Measurements from ENCODE around the gene MGARP.
"Not testable (repeated sequence)": the region's sequence is repeated elsewhere in the genome, so short reads cannot be mapped to it uniquely, and the experiment has no call there.

Gene MGARP

DNA sequence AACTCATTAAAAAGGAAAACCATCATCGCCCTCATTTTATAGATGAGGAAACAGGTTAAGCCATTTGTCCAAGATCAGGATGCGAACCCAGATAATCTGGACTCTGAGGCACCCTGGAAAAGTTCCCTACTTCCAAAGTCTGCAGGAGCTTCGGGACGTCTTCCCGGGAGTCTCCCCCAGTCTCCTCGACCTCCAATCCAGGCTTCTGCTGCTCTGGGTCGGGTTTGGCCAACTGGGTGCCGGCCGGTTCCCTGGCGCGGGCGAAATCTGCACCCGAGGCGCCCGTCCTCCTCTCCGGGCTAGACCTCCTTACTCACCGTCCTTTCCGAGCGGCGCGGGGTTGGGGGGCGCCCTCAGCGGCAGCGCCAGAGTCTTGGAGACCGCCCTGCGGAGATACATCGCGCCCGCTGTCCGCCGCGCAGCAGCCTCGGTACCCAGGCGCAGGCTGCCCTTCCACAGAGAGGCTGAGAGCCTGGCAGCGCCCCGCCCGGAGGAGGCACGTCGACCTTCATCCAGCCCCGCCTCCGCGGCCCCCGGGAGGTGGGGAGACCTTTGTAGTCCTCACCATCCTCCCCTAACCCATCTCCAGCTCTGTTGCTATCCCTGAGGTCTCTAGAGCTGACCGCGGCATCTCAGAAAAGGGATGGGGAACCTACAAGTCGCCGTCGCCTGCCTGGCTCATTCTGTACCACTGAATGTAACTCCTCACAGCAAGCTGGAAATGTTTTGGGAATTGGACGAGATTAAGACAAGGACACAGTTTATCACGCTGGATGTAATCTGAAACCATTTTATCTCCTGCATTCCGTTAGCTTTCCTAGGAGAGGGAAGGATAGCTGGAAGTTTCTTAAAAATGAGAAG is at the start of gene MGARP:
Gene MGARP, minus strand, starts transcription at position 466 of the 861 bp plus-strand sequence. Its CDS starts 67 bp downstream, at position 399.
- intact Hi-C loops (cut with DNase I): no loop called here
- DNase-seq: peak in 39 of 42 donors; percentile 19 to 73 (median 43)

DNA sequence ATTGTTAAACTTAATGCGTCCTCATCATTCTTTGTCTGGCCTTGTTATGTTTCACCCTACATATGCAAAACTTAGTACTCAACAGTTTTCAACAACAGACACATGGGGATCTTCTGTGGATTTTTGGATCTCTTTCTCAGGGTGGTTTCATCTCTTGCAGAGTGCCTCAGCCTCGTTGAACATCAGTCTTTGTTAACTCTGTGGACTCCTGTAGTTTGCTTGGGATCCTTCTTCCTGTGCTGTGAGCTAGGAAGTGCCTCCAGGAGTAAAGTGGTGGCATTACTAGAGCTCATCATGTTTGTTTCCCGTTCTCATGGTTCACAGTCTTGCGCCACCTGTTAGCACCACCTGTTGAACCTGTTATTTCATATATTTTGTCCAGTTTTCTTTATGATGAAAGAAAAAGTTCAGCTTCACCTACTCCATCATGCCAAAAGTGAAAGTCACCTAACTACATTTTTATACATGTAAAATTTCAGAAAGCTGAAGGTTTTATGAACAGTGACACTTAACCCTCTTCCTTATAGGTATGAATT is 49.7 kb upstream of the MGARP start:
- no peak for DNase-seq
- intact Hi-C loops (cut with DNase I): no loop called here

DNA sequence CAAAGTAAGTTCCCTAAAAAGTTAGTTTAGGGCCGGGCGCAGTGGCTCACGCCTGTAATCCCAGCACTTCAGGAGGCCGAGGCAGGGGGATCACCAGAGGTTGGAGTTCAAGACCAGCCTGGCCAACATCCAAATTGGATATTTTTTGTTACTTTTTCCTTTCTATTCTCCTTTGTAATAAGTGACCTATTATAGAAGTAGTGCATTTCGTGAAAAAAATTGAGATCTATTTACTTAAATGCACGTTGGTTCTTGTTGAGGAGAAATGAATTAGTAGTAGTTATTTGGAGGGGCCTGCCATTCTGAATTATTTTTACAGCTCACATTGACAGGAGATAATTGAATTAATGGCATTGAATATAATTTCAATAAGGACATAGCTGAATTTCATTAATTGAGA is 44.6 kb upstream of the MGARP start:
- intact Hi-C loops (cut with DNase I): no loop called here
- DNase-seq: no peak

DNA sequence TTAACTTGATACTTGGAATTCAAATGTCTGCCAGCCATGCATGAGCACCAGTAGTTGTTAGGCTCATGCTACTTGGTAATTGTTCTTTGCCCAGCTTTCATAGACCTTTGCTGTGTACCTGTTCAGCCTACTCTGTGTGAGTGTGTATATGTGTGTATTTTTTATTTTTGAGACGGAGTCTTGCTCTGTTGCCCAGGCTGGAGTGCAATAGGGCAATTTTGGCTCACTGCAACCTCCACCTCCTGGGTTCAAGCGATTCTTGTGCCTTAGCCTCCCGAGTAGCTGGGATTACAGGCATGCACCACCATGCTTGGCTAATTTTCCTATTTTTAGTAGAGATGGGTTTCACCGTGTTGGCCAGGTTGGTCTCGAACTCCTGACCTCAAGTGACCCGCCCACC is 42.5 kb upstream of the MGARP start:
- intact Hi-C loops (cut with DNase I); DNase-seq: not testable (repeated sequence)

DNA sequence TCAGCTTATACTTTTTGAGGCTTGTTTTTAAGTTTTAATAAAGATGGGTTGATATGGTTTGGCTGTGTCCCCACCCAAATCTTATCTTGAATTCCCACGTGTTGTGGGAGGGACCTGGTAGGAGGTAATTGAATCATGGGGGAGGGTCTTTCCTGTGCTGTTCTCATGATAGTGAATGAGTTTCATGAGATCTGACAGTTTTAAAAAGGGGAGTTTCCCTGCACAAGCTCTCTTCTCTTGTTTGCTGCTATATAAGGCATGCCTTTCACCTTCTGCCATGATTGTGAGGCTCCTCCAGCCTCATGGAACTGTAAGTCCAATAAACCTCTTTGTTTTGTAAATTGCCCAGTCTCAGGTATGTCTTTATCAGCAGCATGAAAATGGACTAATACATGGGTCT is 42.0 kb upstream of the MGARP start:
- intact Hi-C loops (cut with DNase I); DNase-seq: not testable (repeated sequence)

DNA sequence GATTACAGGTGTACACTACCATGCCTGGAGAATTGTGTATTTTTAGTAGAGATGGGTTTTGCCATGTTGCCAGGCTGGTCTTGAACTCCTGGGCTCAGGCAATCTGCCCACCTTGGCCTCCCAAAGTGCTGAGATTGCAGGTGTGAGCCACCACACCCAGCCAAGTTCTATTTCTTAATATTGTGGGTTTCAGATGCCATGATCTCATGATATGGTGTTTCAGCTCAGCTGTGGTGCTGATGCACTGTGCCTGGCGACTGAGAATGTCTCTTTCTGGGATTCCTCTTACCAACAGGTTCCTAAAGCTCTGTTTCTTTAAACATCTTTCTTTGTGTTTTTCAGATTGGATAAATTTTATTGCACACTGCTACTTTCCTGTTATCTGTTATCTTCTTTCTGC is 39.5 kb upstream of the MGARP start:
- intact Hi-C loops (cut with DNase I): no loop called here
- no peak for DNase-seq

DNA sequence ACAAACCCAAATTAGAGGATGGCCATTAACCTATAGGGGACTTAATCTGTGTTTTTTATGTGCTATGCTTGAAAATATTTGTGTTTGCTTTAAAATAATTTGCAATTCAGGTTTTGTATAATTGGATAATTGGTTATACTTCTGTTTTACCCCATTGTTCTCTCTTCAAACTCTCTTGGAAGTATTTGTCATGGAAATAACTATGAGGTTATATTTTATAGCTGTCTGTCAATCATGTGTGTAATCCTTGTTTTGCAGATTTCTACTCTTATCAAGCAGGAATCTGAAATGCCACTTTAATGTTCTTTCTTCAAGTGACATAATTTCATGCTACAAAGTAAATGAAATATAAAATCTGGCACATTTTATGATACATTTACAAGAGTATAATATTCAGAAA is 37.6 kb upstream of the MGARP start:
- no peak for DNase-seq
- intact Hi-C loops (cut with DNase I): no loop called here

DNA sequence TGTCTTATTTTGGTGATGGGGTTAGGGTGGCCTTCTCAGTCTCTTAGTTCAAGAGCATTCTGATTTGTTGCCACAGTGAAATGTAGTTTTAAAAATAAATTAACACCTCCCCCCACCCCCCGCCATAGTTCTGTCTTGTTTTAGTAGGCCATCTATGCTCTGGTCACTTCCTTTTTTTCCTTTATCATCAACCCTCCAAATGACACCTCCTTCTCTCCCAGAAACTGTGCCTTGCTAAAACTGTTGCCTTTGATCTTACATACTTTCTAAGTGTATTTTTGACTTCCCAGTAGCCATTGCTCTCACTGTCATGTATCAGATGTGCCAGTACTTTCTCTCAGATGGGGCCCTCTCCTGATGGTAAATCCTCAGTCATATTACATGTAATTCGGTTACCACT is 36.7 kb upstream of the MGARP start:
- intact Hi-C loops (cut with DNase I): no loop called here
- DNase-seq: no peak

DNA sequence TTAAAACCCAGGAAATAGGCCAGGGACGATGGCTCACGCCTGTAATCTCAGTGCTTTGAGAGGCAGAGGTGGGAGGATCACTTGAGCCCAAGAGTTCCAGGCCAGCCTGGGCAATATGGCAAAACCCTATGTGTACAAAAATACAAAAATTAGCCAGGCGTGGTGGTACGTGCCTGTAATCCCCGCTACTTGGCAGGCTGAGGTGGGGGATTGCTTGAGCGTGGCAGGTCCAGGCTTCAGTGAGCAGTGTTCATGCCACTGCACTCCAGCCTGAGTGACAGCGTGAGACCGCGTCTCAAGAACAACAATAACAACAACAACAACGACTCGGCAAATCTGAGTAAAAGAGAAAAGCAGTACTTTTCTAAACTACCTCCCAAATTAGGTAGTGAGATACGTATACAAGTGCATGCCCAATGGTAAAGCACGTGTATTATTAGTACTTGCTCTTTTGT is 35.2 kb upstream of the MGARP start:
- intact Hi-C loops (cut with DNase I): no loop called here
- no peak for DNase-seq

DNA sequence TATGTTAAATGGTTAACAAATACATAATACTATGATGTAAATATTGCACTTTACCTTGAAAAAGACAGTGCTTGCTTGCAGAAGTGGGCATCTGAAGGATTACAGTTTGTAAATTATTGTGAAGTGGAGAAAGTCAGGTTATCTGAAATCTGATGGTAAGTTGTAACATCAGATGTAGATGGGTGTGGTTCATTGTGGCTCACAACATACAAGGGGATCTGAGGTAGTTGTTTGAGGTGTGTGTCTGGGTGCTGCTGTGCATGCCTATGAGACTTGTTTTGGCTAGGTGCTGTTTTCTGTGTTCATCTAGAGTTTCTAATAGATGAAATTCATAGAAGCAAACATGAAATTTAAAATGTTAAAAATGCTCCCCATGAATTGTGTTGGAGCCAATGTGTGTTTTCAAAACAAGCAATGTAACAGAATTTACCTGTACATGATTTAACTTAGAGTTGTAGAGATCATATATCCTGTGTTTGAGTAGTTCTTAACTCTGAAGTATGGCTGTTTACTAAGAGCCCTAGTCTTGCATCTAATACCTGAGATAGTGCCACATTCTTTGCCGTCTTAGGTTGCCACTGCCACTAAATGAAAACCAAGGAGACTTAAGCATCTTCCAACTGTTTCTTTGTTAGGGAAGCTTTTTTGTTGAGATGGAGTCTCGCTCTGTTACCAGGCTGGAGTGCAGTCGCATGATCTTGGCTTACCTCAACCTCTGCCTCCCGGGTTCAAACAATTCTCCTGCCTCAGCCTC is 34.2 kb upstream of the MGARP start:
- no peak for DNase-seq
- intact Hi-C loops (cut with DNase I): no loop called here

DNA sequence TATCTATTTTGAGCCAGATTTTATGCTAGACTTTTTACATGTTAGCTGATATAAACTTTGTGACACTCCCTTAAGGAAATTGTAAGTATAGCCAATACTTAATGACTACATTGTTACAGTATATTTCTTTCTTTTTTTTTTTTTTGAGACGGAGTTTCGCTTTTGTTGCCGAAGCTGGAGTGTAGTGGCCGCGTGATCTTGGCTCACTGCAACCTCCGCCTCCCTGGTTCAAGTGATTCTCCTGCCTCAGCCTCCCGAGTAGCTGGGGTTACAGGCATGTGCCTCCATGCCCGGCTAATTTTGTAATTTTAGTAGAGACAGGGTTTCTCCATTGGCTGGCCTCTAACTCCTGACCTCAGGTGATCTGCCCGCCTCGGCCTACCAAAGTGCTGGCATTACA is 33.4 kb upstream of the MGARP start:
- intact Hi-C loops (cut with DNase I); DNase-seq: not testable (repeated sequence)

DNA sequence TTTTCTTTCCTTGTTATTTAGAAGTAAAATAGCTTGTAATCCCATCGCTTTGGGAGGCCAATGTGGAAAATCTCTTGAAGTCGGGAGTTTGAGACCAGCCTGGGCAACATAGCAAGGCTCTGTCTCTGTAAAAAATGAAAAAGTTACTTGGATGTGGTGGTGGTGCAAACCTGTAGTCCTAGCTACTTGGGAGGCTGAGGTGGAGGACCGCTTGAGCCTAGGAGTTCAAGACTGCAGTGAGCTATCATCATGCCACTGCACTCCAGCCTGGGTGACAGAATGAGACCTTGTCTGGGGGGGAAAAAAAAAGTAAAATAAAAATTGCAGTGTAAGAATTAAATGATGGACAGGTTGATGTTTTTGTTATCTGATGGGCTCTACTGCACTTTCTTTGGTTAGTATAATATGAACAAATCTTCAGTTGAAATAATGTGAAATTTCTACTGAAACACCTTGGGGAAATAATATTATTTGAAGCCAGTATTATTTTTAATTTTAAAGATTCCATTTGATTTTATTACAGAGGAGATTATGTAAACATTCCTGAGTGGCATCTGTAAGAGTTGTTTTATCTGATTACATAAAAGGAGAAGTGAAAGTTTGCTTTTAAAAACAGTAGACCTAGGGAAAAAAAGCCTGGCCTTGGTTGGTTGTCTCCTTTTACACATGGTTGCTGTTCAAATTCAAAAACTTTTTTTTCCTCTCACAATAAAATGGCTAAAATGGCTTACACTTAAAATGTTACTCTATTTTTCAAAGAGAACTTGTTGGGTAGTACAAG is 32.7 kb upstream of the MGARP start:
- intact Hi-C loops (cut with DNase I): no loop called here

DNA sequence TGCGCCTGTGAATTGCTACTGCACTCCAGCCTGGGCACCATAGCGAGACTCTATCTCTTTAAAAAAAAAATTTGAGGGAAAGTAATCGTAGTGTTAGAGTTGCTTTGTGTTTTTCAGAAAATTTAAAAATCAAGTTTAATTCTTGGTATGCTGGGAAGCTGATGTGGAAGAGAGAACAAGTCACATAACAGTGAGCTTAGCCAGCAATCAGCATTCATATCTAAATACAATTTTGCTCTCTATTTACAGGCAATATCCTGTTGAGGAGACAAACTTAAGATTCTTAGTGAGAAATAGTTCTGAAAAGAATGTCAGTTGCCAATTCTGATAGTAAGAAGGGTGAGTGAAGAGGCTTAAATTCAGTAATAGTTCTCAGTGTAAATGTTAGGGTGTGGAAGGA is 31.9 kb upstream of the MGARP start:
- intact Hi-C loops (cut with DNase I): no loop called here
- DNase-seq: no peak

More for the DNA sequence above, 32.7 kb upstream of the MGARP start:
- DNase-seq: no peak

DNA sequence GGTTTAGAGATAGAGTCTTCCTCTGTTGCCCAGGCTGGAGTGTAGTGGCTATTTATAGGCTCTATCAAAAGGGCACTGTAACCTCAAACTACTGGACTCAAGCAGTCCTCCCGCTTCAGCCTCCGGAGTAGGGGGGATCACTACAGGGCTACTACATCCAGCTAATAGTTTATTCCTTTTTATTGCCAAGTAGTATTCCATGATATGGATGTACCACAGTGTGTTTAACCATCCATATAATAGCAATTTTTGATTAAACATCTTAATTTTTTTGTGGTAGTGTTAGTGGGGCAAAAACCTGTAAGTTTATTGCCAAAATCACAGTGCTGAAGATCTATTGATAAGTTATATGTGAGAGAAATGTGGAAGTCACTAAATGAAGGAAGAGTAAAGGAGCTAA is 24.9 kb upstream of the MGARP start:
- intact Hi-C loops (cut with DNase I): loop anchor here (5.0 kb wide), 1 partner anchor 223 kb away; no protein-coding TSS in a partner anchor
- DNase-seq: no peak

DNA sequence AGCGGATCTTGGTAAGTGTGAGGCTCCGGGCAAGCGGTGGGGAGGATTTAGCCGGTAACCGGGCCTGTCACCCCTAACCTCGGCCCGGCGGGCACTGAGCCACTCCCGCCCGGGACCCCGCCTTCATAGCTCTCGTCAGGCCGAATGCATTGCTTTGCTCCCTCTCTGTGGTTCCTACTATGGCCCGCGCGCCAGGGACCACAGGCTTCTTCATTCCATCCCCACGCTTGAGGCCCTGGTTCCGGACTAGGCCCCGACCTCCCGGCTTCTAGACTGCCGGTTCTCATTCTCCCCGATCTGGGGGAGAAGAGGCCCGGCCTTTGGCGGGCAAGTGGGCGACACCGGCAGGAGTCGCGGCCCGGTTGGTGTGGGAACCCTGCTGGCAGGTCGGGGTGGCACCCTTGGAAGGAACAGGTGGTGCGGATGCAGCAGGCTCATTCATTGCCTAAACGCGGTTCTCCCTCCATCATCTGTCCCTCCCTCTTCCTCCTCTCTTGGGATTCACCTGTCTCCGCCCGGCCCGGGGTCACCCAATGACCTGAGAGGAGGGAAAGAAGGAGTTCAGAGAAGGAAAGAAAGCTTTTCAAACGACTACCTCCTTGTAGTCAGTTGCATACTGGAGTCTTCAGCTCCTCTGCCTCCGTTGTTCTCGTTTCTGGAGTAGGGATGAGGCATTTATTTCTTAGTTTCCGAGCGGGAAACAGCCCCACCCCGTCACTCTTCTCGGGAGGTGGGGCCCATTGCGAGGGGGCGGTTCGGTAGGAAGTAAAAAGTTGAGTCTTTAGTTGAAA is 22.0 kb upstream of the MGARP start, which contains the start of gene NDUFC1:
Gene NDUFC1, minus strand, starts transcription at position 657 of the 791 bp plus-strand sequence. CDS start 6,679 bp downstream, outside the sequence.
- DNase-seq: peak in 41 of 42 donors; percentile 31 to 79 (median 56)
- intact Hi-C loops (cut with DNase I): loop anchor here (1.0 to 5.0 kb wide), 2 partner anchors 125 to 220 kb away; partner anchors contain the start of gene ELF2

DNA sequence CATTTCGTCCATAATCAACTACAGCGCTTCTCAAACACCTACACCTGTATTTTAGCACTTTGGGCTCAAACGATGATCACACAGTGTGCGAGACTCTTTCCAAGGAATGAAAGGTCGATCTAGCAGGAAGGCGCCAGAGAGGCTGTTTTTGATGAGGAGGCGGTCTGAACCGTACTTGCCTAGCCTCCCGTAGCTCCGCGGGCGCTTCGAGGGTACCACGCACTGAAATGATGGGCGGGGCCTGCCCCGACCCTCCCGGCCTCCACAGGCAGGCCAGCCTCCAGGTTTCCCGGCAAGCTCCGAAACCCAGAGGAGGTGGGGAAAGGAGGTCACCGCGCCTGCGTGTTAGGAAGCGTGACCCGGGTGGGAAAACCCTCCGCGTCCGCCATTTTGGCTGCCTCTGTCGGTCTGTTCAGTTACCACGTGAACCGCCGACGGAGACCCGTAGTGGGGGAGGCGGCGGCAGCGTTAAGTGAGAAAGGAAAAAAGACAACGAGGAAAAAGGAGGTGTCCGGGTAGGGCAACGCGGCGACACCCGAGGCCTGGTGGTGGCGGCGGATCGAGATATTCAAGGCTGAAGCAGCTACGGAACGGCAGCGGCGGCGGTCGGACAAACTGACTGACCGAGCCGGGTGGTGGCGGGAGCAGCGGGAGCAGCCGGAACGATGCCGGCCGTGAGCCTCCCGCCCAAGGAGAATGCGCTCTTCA is 21.2 kb upstream of the MGARP start, which contains the start of gene NAA15:
Gene NAA15, plus strand, starts transcription at position 393 of the 708 bp plus-strand sequence. Its CDS starts 273 bp downstream, at position 666.
- intact Hi-C loops (cut with DNase I): loop anchor here (1.0 to 5.0 kb wide), 2 partner anchors 124 to 219 kb away; partner anchors contain the start of gene ELF2

More for the DNA sequence above, 21.2 kb upstream of the MGARP start, which contains the start of gene NAA15:
- peak; percentile 93 to 99 (median 97) for DNase-seq

Measured in head of caudate nucleus (tissue), 42 donors.